Right kidney (tissue), 1 donor: ENCODE data around the gene BIRC6.
A peak's percentile ranks its signal among the peaks of the same experiment; 100 is the strongest.
"Not testable (repeated sequence)": the region's sequence is repeated elsewhere in the genome, so short reads cannot be mapped to it uniquely, and the experiment has no call there.

Source experiments
- DNase-seq: peaks from one replicate; pipeline ENCODE4 v3.0.0-alpha.2; 2016

The BIRC6 gene

DNA sequence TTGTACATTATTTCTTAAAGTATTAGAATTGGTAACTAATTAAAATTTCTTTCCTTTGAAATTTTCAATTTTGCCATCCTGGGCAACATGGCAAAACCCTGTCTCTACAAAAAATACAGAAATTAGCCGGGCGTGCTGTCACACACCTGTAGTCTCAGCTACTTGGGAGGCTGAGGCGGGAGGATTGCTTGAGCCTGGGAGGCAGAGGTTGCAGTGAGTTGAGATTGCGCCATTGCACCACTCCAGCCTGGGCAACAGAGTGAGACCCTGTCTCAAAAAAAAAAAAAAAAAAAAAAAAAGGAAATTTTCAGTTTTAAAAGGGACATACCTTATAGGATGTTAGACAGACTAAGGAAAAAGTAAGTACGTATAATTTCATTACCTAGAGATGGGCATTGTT lies 14.1 kb downstream of the BIRC6 start:
- not testable (repeated sequence) for DNase-seq

DNA sequence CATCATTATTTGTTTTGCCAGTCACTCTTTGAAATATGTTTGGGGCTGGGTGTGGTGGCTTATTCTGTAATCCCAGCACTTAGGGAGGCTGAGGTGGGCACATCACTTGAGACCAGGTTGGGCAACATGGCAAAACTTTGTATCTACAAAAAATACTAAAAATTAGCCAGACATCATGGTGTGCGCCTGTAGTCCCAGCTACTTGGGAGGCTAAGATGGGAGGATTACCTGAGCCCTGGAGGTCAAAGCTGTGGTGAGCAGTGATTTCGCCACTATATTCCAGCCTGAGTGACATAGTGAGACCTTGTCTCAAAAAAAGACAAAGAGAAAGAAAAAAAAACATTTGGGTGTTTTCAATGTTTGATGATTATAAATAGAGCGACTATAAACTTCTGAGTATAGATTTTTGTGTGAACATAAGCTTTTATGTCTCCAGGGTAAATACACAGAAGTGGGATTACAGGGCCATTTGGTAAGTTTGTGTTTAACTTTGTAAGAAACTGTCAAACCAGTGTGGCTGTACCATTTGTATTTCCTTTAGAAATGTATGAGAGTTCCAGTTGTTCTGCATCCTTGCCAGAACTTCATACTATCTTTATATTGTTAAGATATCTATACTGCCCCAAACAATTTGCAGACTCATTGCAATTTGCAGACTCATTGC lies 15.8 kb downstream of the BIRC6 start:
- no peak for DNase-seq

DNA sequence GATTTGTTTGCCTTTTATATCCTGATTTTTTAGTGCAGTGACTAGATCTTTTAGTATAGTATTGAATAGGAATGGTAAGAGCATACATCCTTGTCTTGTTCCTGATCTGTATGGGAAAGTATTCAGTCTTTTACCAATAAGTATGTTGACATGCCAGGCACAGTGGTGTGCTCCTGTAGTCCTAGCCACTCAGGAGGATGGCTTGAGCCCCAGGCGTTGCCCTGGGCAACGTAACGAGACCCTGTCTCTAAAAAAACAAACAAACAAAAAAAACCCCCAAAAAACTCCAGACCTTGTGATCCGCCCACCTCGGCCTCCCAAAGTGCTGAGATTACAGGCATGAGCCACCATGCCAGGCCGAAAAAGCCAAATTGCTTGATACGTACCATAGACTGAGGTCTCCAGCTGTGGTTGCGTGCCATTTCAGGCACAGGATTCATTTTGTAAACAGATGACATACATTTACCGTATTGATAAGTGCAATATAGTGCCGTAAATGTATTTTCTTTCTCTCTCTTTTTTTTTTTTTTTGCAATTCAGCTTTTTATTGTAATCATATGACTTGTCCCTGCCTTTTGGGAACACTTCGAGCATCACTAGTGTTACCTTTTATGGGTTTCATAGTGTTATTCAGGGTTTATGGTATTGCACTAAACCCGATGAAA lies 18.5 kb downstream of the BIRC6 start:
- no peak for DNase-seq

DNA sequence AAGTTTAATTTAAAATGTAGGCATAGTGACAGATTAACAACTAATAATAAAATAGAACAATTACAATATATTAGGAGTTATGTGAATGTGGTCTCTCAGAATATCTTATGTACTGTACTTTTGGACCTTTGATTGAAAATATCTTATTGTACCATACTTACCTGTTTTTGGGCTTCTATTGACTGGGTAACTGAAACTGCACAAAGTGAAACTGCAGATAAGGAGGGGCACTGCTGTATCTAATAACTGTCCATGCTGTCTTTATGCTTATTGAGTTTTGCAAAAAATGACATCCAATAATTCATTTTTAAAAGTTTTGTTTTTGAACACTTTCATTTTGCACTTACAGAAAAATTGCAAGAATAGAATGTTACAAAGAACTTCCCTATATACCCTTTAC lies 19.9 kb downstream of the BIRC6 start:
- no peak for DNase-seq

DNA sequence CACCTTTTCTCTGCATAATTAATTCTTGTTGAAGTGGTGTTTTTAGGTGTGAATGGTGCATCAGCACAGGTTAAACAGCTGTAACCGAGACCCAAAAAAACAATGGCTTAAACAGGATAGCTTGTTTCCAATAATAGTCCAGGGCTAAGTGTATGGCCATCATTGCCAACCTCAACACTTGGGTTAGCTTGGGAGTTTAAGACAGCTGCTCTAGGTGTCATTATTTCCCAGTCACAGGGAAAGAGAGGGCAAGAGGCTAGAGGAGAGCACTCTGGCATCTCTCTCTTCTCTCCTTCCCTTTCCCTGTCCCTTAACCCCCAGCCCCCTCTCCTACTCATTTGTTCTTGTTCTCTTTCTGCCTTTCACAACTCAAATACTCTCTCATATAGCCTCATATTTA lies 21.1 kb downstream of the BIRC6 start:
- DNase-seq = no peak

DNA sequence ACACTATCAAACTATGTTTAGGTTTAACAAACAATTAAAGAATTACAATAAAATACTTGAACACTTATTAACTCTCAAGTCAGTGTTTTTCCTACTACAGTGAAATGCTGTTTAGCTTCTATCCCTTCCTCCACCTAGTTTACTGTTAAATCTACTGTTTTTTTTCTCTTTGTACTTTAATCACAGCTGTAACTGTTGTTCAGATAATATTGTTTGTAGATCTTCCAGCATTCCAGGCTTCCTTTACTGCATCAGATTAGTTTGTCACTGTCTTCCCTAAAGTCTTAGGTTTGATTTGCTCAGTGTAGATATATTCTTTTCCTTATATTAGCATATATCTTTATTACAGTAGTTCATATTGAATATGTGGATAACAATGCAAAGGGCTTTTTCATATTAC lies 22.5 kb downstream of the BIRC6 start:
- no peak for DNase-seq

DNA sequence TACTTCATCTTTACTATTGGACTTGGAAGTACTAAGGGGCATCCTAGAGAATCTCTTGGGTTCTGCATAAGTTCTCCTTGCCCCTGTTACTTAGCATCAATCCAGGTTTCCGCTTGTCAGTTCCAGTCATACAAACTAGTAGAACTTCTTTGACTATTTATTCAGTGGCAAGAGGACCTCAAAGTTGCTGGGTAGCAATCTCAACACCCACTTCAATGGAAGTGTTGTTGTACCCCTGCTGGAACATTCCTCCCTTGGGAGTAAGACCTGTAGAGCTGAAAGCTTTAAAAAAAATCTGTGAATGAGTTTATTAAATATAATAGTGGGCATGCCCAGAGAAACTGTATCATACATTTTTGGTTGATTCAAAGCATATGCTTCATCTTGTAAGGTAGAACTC lies 27.0 kb downstream of the BIRC6 start:
- no peak for DNase-seq

DNA sequence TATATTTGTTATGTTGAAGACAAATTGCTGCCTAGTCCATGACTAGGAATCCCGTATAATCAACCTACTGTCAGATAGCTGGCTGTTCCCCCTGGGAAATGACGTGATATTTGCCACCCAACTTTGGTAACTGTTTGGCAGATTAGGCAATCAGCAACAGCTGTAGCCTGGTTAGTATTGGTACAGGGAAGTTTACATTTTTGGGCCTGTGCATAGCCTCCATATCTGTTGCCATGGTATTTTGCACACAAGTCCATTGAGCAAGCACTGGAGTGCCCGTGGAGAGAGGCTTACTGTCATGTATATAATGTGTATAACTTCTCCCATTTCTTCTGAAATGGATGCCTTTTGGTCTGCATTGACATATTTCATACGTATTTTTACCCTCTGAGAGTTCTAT lies 27.7 kb downstream of the BIRC6 start:
- DNase-seq = no peak

DNA sequence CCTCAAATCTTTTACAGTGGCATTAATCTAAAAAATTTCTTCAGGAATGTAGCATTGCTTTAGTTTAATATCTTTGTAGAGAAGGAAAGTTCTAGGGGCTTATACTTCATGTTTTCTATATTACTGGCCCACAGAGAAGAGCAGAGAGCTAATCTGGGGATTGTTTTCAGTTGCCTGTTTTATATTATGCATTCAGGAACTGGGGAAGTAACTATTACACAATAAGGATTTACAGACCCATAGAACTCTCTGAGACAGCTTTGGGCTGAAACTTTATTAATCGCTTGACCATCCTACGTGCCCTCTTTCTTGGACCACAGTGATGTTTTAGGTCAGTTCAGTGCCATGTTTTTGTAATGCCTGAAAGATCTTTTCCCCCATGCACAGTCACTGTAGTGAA lies 29.9 kb downstream of the BIRC6 start:
- DNase-seq = no peak

DNA sequence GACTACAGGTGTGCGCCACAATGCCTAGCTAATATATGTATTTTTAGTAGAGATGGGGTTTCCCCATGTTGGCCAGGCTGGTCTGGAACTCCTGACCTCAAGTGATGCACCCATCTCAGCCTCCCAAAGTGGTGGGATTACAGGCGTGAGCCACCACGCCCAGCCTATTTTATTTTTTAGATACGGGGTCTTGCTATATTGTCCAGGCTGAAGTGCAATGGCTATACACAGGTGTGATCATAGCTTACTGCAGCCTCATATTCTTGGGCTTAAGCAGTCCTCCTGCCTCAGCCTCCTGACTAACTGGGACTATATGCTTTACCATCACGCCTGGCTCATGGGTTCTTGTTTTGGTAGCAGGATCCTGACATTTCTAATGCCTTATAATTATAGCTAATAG lies 42.4 kb downstream of the BIRC6 start:
- no peak for DNase-seq

DNA sequence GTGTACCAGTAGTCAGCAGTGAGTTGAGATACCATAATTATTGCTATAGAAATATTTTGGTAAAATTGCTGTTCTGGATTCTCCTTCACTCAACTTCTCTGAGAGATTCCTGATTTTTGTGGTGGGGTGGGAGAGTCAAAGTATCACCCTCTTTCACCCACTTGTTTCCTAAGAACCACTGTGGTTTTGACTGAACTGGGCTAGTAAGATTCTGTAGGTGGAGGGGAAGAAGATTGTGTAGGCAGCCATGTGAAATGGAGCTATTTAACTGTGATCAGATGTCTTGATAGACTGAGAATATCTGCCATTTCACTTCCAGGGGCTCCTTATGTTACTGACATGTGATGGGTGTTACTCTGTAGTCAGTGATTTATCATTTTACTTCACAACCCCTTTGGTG lies 45.3 kb downstream of the BIRC6 start:
- DNase-seq = no peak

DNA sequence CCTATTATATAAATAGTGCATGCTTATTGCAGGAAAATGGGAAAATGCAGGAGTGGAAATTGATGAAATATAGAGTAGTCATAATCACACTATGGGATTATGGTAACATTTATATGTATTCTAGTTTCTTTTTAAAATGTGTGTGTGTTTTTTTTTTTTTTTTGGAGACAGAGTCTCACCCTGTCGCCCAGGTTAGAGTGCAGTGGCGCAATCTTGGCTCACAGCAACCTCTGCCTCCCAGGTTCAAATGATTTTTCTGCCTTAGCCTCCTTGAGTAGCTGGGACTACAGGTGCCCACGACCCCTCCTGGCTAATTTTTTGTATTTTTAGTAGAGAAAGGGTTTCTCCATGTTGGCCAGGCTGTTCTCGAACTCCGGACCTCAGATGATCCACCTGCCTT lies 47.0 kb downstream of the BIRC6 start:
- DNase-seq = no peak

DNA sequence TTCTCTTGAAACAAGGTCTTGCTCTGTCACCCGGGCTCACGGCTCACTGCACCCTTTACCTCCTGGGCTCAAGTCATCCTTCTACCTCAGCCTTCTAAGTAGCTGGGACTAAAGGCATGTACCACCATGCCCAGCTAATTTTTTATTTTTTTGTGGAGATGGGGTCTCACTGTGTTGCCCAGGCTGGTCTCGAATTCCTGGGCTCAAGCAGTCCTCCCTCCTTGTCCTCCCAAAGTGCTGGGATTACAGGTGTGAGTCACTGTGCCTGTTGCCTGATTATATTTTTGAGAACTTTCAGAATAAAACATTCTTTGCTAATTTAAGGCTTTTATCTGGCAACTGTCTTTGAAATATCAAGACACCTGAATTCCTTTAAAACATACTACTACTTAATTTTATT lies 47.9 kb downstream of the BIRC6 start:
- DNase-seq = no peak

DNA sequence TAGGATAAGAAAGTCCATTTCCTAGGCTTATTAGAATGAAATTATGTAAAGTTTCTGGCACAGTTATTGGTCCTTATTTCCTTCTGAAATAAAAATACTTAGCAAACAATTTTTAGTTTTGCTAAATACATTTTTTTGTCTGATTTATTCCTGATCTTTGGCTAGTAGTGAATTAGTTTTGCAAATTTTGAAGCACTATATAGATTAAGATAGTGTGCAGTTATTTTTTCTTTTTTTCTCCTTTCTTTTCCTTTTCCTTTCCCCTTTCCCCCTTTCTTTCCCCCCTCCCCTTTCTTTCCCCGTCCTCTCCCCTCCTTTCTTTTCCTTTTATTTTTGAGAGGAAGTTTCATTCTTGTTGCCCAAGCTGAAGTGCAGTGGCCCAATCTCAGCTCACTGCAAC lies 59.7 kb downstream of the BIRC6 start:
- no peak for DNase-seq

DNA sequence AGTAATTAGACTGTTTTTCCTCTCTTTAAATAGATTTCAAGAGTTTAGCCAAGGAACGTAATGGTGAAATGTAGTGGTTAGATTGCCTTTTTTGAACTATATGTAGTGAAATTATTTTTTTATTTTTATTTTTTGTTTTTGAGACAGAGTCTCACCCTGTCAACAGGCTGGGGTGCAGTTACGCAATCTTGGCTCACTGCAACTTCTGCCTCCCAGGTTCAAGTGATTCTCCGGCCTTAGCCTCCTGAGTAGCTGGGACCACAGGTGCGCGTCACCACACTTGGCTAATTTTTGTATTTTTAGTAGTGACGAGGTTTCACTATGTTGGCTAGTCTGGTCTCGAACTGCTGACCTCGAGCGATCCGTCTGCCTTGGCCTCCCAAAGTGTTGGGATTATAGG lies 60.8 kb downstream of the BIRC6 start:
- no peak for DNase-seq

DNA sequence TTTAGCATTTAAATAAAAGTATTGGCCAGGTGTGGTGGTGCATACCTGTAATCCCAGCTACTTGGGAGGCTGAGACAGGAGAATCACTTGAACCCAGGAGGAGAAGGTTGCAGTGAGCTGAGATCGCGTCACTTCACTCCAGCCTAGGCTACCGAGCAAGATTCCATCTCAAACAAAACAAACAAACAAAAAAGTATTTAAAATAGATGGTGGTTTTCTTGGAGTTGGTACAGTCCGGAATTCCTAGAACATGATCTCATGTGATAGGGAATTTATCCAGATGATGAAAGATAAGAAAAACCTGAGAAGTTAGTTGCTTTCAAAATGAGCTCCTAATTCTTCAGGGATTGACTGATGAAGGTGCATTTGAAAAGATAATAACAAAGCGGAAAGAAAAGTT lies 62.0 kb downstream of the BIRC6 start:
- no peak for DNase-seq

DNA sequence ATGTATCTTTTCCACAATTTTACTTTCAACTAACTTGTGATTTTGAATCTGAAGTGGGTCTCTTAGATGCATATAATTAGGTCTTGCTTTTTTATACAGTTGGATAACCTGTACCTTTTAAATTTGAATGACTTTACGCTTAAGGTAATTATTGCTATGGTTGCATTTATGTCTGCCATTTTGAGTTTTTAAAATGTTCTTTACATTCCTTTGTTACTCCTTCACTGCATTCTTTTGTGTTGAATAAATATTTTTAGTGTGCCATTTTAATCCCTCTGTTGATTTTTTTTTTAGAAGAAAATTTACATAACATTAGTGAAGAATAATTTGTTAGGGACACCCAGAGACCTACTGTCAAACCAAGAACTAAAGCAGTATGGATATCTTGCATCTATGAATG lies 65.3 kb downstream of the BIRC6 start:
- DNase-seq = no peak

DNA sequence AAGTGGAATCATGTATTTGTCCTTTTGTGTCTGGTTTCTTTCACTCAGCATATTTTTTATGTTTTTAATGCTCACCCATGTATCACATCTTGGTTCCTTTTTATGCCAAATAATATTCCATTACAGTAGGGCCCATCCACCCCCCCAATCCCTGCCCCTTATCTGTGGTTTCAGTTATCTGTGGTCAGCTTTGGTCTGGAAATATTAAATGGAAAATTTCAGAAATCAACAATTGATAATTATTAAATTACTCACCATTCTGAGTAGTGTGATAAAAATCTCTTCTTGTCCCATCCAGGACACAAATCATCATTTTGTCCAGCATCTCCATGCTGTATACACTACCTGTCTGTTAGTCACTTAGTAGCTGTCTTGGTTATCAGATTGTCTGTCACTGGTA lies 66.7 kb downstream of the BIRC6 start:
- no peak for DNase-seq

DNA sequence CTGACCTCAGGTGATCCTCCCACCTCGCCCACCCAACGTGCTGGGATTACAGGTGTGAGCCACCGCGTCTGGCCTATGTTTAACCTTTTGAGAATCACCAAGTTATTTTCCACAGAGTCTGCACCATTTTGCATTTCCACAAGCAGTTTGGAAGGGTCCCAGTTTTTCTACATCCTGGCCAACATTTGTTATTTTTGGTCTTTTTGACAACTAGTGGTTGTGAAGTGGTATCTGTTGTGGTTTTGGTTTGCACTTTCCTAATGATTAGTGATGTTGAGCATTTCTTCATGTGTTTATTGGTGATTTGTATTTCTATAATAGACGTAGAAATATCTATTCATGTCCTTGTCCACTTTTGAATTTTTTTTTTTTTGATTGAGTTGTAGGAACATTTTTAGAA lies 67.9 kb downstream of the BIRC6 start:
- DNase-seq = no peak

DNA sequence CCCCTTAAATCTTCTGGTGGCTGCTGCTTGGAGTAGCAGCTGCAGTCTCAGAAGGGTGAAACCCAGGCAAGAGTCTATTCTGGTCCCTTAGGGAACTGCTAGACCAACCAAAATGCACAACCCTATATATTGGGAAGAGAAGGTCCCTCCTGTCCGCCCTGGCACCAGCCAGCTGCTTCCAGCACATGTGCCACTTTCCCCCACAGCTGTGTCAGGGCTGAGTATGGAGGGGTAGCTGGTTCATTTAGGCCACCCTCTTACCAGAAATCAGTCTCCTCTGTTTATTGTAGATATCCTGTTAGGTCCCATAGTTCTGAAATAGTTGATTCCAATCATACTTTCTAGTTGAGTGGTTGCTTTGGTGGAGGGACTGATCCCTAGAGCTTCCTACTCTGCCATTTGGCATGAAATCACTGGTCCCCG lies 68.9 kb downstream of the BIRC6 start:
- no peak for DNase-seq

DNA sequence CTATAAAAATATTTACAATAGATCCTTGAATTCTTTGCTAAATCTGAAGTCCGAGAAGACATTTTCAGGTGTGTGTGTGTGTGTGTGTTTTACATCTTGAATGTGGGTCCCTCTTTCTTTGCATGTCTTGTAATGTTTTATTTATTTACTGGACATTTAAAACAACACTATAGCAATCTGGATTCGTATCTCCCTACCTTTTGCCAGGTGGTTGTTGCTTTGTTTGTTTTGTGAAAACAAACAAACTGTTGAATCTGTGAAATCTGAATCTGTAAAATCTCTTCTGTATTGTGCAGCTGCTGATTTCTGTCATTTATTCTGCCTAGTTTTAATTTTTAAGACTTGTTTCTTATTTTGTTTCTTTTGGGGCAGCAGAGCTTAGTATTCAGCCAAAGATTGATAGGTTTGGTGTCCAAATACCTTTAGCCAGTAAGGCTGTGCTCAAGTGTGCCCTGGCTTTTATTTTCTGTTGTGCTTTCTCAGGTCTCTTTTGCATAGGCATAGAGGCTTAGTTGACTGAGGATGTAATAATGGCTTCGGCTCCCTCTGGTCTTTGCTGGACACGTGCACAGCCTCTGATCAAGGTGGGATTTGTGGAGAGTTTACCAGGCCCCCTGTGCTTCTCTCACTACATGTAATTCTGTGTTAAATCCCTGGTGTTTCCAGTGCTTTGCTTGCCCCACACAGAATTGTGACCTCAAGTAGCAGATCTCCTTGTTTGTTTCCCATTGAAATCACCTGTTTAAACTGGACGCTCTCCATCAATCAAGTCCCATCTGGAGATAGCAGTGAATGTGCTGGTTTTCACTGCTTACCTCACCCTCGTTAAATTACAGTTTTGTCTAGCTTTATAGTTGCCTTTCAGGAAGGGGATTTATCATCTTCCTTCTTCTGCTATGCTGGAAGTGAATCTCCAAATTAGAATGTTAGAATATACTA lies 71.1 kb downstream of the BIRC6 start:
- DNase-seq = peak; percentile 11

DNA sequence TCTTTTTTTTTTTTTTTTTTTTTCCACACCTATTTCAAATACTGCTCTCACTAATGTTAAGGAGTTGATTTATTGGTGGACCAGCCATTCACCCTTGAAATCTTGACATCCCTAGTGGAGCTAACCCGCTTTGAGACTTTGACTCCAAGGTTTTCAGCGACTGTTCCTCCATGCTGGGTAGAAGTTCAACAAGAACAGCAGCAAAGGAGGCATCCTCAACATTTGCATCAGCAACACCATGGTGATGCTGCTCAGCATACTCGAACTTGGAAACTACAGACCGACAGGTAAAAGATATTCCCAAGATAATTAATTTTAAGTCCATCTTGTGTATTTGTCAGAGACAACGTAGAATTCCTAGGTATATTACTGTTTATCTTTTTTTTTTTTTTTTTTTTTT lies 74.0 kb downstream of the BIRC6 start:
- no peak for DNase-seq

DNA sequence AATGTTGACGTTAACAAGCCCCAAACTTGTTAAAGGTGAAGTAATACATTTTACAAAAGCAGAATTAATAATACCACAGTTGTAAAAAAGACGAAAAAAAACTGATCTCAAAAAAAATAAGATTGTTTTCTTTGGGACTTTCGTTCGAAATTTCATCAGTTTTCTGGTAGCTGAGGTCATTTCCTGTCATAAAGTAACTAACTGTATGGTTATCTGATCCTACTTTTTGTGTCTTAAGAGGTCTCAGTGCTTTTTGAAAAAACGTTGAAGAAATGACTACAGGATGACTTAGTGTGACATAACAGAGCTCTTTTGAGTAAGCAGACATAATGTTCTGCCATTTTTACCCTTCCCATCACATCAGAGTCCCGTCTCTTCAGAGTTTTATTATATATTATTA lies 79.3 kb downstream of the BIRC6 start:
- DNase-seq = no peak
